GM19099 (cell line): ENCODE data around the gene NEK5.
A peak's percentile ranks its signal among the peaks of the same experiment; 100 is the strongest.

Source experiments
- POLR2A ChIP-seq: IDR thresholded peaks from 3 replicates; pipeline ENCODE4 v1.6.1; 2011; ENCODE audit warnings: low read depth; ENCODE audit not compliant: insufficient read length; ENCODE audit errors: extremely low read depth

Gene NEK5

DNA sequence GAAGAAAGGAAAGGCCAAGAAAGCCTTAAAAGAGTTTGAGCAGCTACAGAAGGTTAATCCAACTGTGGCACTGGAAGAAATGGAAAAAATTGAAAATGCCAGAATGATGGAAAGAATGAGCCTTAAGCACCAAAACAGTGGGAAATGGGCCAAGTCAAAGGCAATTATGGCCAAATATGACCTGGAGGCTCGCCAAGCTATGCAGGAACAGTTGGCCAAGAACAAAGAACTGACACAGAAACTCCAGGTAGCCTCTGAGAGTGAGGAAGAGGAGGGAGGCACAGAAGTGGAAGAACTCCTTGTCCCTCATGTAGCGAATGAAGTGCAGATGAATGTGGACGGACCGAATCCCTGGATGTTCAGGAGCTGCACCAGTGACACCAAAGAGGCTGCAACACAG lies 99.3 kb downstream of the NEK5 start:
- TF ChIP-seq POLR2A, result no peak

DNA sequence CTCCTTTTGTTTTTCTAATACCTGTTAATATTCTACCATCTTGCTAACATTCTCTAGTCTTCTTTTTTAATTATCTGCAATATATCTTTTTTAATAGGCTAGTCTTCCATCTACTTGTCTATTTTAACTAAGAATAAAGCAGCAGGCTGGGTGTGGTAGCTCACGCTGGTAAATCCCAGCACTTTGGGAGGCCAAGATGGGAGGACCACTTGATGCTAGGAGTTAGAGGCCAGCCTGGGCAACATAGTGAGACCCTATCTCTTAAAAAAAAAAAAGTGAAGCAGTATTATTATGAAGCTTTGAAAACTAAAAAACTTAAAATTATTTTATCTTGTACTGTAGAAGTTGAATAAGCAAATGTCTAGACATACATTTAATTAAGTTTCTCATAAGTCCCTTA lies 101.0 kb downstream of the NEK5 start:
- TF ChIP-seq POLR2A, result no peak

DNA sequence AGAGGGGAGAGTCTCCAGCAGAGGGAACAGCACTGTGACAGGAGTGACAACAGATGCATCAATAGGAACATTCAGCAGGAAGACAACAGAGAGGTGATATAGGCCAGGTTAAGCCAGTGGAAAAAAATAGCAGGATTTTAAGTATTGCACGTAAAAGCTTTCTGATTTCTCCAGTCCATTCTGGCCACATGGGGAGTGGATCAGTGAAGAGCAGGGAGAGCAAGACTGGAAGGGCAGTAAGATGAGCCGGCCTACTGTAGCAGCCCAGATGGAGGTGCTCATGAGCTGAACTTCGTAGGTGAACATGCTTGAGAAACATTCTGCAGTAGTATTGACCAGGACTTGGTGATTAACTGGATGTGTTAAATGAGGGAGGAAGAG lies 102.6 kb downstream of the NEK5 start:
- no peak for TF ChIP-seq POLR2A

DNA sequence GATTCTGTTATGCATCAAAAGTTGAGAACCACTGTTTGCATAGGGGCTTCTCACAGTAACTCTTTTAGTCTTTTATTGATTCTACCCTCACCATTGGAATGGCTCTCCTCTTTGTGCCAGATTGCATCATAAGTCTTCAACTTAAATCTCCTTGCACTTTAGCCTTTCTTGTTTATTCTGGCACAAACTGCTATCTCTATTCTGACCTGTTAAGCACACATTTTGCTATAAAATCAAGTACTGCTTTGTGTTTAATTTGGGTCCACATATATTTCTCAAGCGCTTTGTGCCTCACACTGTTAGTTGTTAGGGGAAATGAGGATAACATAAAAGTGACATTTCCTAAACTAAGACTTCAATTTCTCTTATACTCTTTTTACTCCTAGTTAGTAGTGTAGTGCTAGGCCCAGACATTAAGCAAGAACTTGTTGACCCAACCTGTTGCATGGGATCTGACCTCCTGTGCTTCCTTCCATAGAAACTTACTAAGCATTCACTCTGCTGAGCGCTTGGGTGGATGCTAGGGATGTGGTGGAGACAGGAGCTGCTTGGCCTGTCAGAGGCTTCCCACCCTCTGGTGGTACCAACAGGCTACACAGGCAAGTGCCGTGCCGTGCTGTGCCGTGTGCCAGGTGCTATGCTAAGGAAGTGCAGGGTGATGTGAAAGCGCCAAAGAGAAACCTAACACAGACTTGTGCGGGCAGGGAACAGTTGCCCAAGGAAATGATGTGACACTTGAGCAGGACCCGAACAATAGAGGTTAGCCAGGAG lies 103.2 kb downstream of the NEK5 start:
- TF ChIP-seq POLR2A, result no peak

DNA sequence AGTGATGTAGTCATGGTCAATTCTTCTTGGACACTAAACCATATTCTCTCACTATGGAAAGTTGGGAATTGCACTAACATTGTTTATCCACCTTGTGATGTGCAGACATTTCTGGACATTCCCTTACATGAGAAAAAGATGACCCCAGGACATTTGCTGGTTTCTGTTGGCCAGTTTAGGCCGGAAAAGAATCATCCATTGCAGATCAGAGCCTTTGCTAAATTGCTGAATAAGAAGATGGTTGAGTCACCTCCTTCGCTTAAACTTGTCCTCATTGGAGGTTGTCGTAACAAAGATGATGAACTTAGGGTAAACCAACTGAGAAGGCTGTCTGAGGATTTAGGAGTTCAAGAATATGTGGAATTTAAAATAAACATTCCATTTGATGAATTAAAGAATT lies 104.4 kb downstream of the NEK5 start, which contains the start of gene UTP14C:
TSS of gene UTP14C (plus strand) at position 211 of the 400 bp plus-strand sequence. CDS start 4,114 bp downstream, outside the sequence.
- TF ChIP-seq POLR2A, result no peak

DNA sequence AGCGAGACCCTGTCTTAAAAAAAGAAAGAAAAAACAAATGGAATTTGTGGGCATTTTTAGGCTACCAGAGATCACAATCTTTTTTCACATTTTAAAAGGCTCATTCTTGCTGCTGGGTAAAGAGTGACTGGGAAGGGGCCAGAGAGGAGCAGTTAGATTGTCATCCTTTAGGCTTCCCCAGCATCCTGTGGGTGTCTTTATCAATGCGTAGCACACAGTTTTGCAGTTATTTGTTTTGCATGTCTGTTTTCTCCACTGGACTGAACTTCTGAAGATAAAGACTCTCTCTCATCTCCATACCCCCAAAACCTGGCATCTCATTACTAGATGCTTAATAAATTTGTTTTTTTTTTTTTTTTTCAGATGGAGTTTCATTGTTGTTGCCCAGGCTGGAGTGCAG lies 106.5 kb downstream of the NEK5 start:
- TF ChIP-seq POLR2A, result no peak

DNA sequence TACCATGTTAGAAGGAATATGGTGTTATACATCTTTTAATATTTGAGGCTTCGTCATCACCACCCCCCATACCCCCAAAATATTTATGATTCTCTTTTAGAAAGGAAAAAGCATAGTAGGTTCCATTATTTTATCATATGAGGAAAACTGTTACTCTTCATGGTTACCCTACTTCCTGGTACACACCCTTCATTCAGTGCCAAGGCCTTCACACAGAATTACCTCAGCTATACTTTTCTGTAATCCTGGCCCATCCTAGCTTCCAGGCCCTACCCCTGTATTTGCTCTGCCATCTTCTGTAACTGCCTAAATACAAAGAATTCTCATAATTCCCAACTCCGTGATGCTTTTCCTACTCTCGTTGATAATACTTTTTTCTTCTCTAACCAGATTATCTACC lies 108.7 kb downstream of the NEK5 start:
- no peak for TF ChIP-seq POLR2A

DNA sequence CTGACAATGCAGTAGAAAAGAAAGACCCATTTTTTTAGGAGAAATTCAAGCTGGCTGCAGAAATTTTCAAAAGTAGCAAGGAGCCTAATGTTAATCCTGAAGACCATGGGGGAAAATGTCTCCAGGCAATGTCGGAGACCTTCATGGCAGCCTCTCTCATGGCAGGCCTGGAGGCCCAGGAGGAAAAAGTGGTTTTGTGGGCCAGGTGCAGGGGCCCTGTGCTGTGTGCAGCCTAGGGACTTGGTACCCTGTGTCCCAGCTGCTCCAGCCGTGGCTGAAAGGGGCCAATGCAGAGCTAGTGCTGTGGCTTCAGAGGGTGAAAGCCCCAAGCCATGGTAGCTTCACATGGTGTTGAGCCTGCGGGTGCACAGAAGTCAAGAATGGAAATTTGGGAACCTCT lies 112.6 kb downstream of the NEK5 start:
- no peak for TF ChIP-seq POLR2A

DNA sequence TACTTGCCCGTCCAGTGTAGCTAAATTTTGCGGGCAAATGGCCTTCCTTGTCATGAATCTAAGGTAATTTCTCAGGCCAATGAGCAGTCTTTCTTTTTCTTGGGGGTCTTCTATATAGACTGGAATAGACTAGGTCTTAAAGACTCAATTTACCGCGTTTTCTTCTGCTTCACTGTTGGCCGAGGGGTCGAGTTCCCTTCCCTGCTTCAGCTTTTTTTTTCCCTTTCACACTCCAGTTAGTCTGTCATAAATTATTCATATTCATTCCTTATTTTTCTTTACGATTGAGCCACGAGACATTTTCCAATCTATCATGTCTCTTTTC lies 116.4 kb downstream of the NEK5 start:
- no peak for TF ChIP-seq POLR2A

DNA sequence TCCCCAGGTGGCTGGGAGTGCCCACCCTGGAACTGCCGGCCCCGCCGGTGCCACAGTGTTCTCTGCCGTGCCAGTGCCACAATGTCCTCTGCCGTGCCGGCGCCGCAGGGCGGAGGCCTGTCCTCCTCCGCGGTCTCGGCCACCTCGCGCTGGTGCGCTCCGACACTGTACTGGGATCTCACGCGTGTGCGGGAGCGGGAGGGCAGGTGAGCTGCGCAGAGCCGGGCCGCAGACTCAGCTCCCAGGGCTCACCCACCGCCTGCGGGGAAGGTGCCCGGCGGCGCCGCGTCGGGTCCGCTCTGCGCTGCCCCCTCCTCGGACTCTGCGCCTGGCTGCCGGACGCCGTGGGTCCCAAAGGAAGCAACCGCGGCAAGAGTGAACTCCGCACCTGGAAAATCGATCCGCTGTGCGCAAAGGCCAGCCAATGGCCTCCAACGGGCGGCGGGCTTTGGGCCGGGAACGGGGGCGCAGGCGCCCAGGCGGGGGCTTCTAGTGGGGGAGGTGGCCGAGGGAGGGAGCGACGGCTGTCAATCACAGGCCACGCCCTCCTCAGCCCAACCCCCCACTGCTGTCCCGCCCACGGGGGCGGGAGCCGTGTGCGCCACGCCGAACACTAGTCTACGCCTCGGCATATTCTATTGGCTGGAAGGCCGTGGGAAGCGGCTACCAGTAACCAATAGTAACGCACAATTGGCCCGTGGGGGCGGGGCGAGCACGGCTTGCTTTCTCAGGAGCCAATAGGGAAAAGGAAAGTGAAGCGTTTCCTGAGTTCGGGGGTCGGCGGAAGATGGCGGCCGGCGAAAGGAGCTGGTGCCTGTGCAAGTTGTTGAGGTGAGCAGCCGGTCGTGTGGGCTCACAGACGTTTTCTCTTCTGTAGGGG lies 117.0 kb downstream of the NEK5 start, which contains the start of gene ALG11:
TSS of gene ALG11 (plus strand) at position 767 of the 880 bp plus-strand sequence. CDS start at position 788, 21 bp downstream.
- peak; percentile 88 for TF ChIP-seq POLR2A

DNA sequence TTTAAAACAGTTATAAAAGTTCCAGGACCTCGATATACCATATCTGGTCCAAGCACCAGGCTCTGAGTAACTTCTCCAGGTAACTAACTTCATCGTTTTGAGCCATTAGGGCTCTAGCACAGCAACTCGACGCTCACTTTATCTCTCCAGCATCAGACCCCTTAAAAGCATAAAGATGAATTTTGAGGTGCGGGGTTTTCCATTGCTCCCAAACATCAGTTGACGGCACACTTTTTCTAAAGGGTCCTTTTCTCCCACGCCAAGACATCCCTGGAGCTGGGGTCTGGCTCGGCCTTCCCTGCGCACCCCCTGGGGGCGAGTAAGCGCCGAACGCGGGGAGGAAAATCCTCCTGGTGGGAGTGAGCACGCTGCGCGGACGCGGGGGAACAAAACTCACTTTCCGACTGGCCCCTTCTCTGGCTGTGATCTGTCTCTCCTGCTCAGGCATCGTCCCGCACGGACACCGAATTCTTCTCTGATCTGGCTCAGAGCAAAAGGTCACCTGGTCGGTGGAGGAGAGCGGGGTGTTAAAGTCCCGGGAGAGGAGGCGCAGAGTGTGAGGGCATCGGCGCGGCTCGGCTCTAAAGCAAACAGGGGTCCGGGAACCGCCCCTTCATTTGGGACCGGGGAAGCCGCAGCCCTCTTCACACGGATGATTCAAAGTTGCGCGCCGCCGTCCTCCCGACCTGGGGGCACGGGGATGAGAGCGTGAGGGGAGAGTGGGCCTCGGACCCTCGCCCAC lies 117.8 kb downstream of the NEK5 start, which contains the start of gene ATP7B:
TSS of gene ATP7B (minus strand) at position 561 of the 742 bp plus-strand sequence. CDS start at position 448, 113 bp downstream.
- no peak for TF ChIP-seq POLR2A

DNA sequence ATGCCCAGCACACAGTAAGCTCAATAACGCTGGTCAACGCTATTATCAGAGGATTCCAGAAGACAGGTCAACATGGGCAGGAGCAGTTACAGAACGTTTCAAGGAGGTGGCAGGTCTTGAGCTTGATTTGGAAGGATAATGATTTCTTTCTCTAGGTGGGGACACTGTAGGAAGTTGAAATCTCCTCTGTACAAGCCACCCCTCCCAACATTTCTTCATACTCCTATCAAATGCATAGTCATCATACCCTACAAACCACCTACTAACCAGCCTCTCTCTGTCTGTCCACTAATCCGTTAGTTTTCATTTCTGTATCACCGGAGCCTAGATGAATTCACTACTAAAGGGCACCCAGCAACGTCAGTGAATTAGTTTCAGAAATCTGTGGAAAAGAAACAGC lies 118.9 kb downstream of the NEK5 start:
- no peak for TF ChIP-seq POLR2A

DNA sequence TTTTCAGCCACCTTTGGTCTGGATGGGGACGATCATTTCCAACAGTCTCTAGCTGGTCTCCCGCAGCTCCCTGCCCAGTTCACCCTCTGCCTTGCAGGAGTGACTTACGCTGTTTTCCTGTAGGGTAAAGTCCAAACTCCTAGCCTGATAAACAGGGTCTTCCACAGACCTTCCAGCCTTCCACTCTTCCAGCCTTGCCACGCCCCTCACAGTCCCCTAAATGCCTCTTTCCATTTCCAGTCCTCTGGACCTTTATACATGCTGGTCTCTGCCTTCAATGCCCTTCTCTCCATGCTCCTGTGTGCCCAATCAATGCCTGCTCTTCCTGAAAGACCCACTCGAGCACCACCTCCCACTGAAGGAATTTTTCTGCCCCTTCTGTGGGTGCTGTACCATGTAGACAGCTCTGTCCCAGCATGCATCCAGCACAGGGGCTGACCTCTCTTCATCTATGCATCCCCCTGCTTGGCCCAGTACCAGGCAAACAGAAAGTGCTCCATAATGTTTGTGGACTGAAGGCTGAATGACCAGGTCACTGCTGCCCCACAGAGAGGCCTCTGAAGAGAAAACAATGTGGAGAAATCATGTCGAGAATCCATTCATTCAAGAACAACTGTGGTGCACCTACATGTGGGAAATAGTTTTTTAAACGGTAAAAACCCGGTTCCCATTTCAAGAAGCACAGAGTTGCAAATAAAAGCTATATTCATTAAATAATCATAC lies 122.2 kb downstream of the NEK5 start:
- no peak for TF ChIP-seq POLR2A

DNA sequence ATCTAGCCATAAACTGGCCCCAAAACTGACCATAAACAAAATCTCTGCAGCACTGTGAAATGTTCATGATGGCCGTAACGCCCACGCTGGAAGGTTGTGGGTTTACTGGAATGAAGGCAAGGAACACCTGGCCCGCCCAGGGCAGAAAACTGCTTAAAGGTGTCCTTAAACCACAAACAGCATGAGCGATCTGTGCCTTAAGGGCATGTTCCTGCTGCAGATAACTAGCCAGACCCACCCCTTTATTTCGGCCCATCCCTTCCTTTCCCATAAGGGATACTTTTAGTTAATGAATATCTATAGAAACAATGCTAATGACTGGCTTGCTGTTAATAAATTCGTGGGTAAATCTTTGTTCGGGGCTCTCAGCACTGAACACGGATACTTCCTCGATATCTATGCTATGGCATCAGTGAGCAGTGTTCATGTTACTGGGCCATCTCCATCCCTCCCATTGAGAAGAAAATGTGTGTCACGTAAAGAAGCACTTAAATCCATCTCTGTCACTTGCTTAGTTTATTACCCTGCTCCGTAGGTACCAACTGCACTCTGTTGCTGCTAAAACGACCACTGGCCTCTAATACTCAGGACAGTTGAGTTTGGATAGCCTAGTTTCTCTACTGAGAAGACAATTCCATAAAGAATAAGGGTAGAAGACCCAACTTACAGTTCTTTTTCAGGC lies 122.9 kb downstream of the NEK5 start:
- TF ChIP-seq POLR2A, result no peak
